GM19324 (cell line): ENCODE data around the gene GTSE1.
A peak's percentile ranks its signal among the peaks of the same experiment; 100 is the strongest.

Source experiments
- ATAC-seq: cut with Tn5 transposase; IDR thresholded peaks from one replicate; pipeline ENCODE4 v1.9.1; 2021; ENCODE audit warnings: mild to moderate bottlenecking, moderate library complexity; ENCODE audit not compliant: unreplicated experiment, low FRiP score

GTSE1 gene

GRCh38 chr22:46273432-46274148 is 23.1 kb upstream of the GTSE1 start:
- ATAC-seq, result no peak

- ATAC-seq, result no peak
Measured at GRCh38 chr22:46274381-46274780, 22.3 kb upstream of the GTSE1 start.

DNA sequence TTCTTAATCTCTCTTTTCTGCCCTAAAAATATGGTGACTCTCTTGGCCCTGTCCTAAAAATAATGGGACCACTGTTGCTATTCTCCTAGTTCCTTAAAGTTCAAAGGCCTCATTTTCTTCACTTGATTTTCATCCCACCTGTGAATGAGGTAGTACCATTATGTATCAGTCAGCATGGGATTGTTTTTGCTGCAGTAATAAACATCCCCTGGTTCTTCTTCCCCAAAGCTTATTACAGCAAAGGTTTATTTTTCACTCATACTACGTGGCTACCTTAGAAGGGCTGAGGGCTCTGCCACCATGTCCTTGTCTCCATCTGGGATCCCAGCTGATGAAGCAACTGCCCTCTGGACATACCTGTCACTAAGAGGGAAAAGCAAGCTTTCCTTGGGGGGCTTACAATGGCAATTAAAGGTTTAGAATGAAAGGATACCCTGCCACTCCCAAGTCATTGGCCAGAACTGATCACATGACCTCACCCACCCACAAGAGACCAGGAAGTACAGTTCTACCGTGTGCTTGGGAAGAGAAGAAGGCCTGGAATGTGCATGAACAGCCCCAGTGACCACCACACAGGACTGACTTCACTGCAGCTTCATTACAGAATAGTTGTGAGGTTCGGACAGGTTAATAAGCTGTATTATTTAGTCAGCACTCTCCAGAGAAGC is 21.1 kb upstream of the GTSE1 start:
- ATAC-seq, result no peak

GRCh38 chr22:46276563-46276962 is 20.1 kb upstream of the GTSE1 start:
- ATAC-seq, result no peak

GRCh38 chr22:46278656-46279645 is 17.7 kb upstream of the GTSE1 start:
- ATAC-seq, result no peak

- ATAC-seq, result no peak
Measured at GRCh38 chr22:46280063-46280817, 16.4 kb upstream of the GTSE1 start.

DNA sequence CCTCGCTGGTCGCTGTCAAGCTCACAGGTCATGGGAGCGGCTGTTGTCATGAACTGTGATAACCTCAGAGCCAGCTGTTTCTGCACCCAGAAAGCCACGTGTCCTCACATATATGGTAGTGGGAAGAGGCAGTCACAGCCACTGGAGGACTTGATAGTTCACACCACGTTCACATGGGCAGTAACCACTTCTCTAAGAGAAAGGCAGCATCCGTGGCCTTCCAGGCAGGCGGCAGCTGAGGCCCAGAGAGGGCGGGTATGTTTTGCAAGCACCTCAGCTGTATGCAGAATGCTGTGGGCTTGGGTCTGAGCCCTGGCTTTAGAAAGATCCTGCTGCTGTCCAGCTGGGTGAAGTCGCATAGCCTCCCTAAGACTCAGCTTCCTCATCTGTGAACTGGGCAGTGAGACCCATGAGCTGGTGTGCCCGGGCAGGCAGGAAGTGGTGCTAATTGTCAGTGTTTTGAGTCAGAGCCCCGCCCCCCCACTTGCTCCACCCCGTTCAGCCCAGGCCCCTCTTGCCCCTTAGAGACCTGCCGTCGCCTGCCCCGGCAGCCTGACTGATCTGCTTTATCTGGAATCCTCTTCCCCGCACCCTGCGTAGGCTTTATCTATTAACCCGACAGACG is 15.6 kb upstream of the GTSE1 start:
- no peak for ATAC-seq

- no peak for ATAC-seq
Measured at GRCh38 chr22:46281866-46282678, 14.6 kb upstream of the GTSE1 start.

DNA sequence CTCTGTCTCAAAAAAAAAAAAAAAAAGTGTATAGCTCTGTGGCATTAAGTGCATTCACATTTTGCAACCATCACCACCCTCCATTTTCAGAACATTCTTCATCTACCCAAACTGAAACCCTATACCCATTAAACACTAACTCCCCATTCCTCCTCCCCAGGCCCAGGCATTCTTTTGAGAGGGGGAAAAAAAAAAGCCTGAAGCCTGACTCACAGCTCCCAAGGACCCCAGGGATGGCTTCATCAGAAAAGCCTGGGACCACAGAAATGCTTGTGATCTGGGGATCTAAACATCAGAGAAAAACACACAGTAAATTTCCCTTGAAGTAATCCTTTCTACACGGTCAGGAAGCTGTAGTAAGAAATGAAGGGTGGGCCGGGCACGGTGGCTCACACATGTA is 10.7 kb upstream of the GTSE1 start:
- ATAC-seq, result no peak

DNA sequence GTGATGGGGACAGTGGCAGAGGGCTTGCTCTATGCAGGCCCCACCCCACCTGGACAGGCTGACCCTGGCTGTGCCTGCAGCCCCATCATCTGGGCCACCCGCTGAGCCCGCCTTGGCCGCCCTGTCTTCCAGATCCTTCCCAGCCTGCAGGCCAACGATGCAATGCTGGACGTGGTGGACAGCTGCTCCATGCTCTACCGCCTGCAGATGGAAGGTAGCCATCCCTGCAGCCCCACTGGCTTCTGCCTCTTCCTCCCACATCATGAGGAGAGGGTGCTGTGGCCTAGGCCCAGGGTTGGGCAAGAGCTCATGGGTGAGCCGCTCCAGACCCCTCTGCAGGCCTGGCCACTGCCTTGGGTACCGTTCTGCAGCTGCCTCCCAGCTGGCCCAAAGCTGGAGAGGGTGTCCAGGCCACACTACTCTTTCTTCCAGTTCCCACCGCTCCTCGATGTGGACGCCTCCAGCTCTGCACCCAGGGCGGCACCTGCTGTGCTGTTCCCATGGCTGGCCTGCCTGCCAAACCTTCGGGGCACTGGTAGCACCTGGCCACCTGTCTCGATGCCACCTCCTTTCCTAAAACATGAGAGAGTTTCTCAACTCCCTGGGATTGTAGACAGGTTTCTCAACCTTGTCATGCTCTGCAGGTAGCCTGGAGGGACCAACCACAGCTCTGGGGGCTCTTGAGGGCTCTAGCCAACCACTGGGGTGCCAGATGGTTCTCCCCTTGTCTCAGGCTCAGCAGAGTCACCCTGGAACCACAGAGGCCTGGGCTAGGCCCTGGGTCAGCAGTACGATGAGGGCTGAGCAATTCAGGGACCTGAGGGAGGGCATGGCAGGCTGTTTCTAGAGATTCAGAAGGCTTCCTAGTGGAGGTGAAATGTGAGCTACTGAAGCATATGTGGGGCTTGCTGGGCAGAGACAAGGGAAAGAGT is 9.5 kb upstream of the GTSE1 start:
- no peak for ATAC-seq

- peak; percentile 64 for ATAC-seq
Measured at GRCh38 chr22:46287873-46288751, 8.6 kb upstream of the GTSE1 start.

- ATAC-seq, result no peak
Measured at GRCh38 chr22:46288846-46289243, 7.8 kb upstream of the GTSE1 start.

GRCh38 chr22:46289244-46289891 is 7.3 kb upstream of the GTSE1 start:
- no peak for ATAC-seq

GRCh38 chr22:46290121-46290842 is 6.4 kb upstream of the GTSE1 start:
- ATAC-seq, result no peak

- no peak for ATAC-seq
Measured at GRCh38 chr22:46290843-46291785, 5.6 kb upstream of the GTSE1 start.
